Stimulated activated CD4-positive, alpha-beta T cell treated with anti-CD3 and anti-CD28 coated beads, Interleukin-4, amount 100 ng/mL, for 24 hours (primary cell): ENCODE measurements around the gene HOXC11.

Source experiments
- DNase-seq: peaks from one replicate; pipeline ENCODE4 v3.0.0-alpha.2; 2020

Gene HOXC11

GRCh38 chr12:53972722-53973235 lies at the start of gene HOXC11:
TSS of gene HOXC11 (plus strand) at chr12:53973126. CDS start at chr12:53973242, 116 bp downstream.
- no peak for DNase-seq

GRCh38 chr12:53924521-53925405 lies 48.2 kb upstream of the HOXC11 start:
- no peak for DNase-seq

DNA sequence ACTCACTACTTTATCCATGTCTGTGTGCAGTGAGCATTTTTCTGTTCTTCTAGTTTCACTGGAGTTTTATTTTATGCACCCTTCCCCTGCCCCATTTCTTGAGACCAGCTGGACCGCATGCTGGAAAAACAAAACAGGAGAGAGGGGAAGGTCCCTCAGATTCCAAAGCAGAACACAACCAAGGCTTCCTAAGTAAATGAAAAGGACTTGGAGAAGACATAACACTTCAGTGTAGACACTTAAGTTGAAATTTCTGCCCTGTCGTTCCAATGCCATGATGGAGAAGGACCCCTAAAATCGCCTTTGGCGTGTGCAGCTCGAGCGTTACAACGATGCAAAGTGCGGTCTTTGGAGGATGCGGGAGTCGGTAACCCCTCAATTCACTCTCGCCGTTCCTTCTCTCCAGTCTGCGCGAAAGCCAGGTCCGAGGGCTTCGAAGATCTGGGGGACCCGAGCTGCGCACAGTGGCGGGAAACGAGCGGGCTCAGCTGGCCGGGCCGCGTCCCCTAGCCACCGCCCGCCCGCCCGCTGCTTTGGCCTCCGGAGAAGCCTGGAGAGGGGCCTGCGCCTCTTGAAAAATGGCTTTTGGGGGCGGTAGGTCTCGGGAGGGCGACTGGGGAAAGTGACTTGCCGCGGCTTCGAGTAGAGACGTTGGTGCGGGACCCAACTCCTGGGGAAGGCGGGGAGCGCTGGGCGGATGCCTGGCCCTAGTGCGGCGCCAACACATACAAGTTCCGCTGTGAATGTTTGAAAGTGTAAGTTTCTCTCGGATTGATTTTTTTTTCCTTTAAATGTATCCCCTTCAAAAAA lies 45.5 kb upstream of the HOXC11 start:
- no peak for DNase-seq

DNA sequence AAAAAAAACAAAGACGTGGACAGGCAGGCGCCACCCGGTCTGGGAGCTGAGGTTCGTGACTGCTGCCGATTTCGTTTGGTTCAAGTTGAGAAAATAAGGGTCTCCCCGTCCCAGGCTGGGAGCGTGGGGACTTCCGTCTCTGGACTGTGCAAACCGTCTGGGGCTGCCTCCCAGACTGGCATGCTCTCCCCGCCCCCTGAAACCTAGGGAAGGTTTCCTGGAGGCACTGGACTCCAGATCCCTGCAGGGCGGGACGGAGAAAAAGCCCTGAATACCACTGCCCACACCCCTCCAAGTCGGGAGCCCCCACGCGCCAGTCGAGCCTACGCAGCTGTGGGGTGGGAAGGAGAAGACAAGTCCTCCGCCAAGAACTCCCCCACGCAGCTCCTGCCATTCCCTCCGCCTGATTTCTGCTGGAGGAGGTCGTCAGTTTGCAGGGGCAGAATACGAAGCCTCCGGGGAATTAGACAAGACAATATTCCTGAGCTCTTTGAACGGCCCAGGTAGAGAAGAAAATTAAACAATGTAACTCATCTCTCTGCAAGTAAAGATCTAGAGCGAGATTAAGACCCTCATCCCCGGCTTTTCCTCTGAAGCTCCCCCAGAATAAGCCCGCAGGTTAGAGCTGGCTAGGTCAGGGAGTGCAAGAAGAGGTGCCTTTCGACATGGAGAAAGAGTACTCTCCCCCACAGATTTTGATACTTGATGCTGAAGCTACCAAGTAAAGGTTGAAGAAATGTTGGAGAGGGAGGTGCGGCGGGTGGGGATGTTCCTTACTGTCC lies 44.7 kb upstream of the HOXC11 start:
- no peak for DNase-seq

GRCh38 chr12:53929527-53929926 lies 43.4 kb upstream of the HOXC11 start:
- no peak for DNase-seq

DNA sequence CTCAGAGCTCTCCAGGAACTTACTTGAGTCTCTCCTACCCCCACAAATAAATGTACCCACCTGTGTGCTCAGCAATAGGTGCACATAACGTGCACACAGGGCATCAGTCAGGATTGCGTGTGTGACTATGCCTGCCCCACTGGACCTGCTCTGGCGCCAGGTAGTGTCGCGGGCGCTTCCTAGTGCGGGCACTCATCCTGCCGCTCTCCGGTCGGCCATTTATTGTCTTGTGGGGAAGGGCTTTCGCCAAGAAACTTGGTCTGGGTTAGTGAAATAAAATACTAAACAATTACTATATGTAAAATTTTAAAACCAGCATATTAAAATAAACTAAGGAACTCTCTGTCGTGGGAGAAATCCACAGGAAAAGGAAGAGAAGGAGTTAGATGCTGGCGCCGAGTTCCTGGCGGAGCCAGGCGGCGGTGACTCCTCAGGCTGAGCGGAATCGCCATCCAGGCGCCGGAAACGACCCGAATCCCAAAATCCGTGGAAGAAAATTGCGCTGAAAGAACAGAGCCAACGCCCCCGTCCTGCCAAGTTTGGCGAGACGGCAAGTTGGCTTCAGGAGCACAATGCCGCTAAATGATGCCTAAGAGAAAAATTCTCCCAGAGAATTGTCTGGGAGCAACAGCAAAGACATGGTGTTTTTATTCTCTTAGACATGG lies 42.2 kb upstream of the HOXC11 start:
- DNase-seq = no peak

GRCh38 chr12:53931844-53932581 lies 40.9 kb upstream of the HOXC11 start:
- no peak for DNase-seq

GRCh38 chr12:53932915-53933314 lies 40.0 kb upstream of the HOXC11 start:
- DNase-seq = no peak

DNA sequence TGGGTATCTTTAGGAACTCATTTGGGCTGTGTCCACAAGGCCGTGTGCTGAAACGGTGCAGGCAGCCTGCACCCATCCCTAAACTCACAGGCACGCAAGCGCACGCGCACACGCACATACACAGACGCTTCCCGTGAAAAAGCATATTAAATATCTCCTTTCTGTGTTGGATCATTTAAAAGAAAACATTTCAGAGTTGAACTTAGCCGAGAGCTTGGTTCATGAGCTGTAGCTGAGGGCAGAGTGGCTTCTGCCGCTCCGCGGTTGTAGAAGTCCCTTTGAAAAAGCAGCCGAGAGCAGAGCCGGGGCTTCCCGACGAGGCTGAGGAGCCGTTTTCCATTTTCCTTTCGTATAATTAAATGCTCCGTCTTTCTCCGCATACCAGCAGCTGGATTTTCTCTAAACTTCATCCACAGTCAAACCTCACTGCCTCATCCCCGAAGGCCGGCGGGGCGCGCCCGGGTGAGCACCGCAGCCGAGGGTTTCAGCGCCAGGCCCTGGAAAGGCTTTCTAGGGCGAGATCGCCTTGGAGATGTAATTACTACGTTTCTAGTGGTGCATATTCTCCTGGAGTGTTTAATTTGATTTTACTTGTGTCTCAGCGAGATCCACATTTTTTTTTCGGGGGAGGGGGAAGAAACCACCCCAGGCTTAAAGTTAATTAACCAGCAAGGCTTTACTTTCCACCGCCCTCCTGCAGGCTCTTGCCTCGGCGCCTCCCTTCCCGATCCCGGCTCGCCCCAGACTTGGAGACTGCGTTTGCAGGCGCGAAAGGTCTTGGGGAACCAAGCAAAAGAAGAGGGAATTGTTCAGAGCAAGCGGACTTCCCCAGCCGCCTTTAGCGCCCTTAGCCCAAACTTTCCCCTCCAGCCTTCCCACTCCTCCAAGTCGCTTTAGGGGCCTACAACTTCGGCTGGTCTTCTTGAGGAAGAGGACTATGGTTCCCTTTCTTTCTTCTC lies 37.3 kb upstream of the HOXC11 start:
- no peak for DNase-seq

DNA sequence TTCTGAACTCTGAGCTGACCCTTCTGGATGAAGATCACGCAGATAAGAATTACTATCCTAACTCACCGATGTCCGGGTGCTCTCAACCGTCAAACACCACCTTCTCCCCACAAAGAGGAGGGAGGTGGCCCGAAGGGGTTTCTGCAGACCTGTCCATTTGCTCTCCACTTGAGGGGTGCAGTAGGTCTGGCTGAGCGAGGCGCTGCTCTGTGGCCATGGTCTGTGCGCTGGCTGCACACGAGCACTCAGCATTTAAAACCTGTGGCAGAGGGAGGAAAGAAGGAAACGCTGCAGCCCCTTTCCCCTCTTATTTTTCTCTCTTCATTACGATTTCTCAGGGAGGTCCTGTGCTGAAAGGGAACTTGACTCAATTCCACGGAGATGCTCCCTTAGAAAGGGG lies 35.8 kb upstream of the HOXC11 start:
- DNase-seq = no peak

DNA sequence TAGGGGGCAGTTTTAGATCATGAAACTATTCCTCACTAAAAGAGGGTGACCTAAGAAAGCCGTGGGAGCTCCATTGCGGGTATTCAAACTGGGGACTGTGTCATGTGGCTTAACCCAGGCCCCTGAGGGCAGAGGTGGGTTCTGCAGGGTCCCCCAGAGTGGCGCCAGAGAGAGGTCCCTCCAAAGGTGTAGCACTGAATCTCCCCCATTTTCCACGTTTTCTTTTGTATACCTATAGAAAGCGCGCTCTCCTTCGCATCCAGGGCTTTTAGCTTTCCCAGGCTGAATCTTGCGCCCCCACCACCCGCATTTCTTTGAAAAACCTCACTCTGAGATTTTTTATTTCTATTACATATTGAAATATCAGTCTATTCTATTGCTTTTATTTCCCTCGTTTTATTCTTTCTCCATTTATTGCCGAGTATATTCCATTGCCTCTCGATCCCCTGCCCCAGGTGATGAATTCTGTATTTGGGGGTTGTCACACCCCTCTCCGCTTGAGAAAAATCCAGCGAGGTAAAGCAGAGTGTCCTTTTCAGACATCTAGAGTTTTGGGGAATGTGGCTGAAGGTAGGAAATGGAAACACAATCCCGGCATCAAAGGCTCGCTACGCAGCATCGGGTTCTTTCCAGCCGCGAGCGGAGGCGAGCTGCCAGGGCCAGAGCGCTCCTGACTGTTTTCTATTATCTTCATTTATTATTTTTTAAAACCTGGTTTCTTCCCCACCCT lies 35.2 kb upstream of the HOXC11 start:
- no peak for DNase-seq

DNA sequence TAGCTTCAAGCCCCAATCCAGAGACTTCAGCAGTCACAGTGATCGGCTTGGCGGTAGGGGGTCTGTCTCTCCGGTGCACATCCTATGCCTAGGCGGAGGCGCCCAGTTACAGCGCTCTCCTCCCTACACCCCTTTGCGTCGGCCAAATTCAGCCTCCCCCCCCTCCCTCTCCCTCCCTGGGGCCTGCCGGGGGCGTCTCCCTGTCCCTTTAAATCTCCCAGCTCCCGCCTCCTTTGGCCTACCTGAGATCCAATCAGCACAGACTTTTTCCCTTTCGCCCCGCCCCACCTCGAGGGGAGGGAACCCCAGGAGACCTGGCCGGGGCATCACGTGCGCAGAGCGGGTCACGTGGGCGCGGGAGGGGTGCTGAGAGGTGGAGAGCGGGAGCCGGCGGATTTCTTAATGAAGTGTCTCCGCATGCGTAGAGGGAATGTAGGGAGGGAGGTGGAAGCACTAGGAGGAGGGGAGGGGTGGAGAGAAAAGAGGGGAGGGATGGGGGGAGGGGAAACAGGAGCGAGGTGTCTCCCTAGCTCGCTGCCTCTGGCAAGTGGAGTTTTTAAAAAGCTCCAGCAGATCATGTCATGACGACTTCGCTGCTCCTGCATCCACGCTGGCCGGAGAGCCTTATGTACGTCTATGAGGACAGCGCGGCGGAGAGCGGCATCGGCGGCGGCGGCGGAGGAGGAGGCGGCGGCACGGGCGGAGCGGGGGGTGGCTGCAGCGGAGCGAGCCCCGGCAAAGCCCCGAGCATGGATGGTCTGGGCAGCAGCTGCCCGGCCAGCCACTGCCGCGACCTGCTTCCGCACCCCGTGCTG lies 34.4 kb upstream of the HOXC11 start, which contains the start of gene HOXC13:
TSS of gene HOXC13 (plus strand) at position 506 of the 815 bp plus-strand sequence. CDS start at position 582, 76 bp downstream.
- peak; percentile 30 for DNase-seq

GRCh38 chr12:53939141-53940108 lies 33.5 kb upstream of the HOXC11 start:
- DNase-seq = no peak

- no peak for DNase-seq
Observed at GRCh38 chr12:53940443-53941014, 32.4 kb upstream of the HOXC11 start.

GRCh38 chr12:53941187-53941586 lies 31.7 kb upstream of the HOXC11 start:
- DNase-seq = no peak

- DNase-seq = no peak
Observed at GRCh38 chr12:53941750-53942149, 31.2 kb upstream of the HOXC11 start.

DNA sequence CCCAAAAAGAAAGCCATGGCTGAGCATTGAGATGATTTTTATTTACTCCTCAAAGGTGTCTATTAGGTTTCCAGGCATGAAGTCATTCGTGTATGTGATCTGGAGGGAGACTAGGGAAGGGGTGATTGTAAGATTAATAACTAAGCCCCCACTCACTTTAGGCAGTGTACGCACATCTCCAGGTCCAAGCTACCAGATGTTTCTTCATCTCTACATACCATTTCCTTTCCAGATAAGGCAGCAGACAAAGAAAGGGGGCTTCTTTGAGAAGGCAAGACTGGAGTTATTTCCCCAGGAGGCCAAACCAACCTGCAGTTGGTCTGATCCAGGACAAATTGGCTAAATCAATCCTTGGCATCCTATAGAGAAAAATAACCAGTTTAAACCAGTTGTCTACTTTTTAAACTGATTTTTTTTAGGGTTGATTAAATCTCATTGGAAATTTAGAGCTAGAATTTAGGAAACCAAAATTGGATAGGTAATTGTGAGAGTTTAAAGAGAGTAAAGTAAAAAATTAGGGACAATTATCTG lies 30.4 kb upstream of the HOXC11 start:
- DNase-seq = no peak
